HG02970 (cell line): ENCODE measurements around the gene NPY5R.

Experiments
- ATAC-seq: cut with Tn5 transposase; IDR thresholded peaks from one replicate; pipeline ENCODE4 v1.9.1; 2021; ENCODE audit warnings: mild to moderate bottlenecking, moderate library complexity, moderate number of reproducible peaks; ENCODE audit not compliant: unreplicated experiment, low FRiP score

NPY5R gene

GRCh38 chr4:163343604-163344146 lies at the start of gene NPY5R:
TSS of gene NPY5R (plus strand) at chr4:163343892. CDS start at chr4:163350274, 6,382 bp downstream.
- no peak for ATAC-seq

- no peak for ATAC-seq
Observed at GRCh38 chr4:163295138-163295537, 48.6 kb upstream of the NPY5R start.

DNA sequence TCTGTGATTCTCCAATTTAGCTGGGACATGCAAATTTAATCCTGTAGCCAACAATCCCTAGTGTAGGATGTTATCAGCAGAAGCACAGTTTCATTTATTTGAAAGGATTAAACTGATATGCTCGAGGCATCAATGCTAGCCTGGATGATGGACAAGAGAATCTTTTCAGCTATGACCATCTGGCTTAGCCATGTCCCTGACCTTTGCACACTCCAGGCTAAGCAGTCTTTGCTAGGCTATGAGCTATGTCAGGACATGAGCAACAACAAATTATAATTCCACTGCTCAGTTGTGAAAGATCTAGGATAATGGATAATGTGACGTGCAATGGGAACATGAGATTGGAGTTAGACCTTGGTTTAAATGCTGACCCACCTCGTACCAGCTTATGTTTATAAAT lies 43.2 kb upstream of the NPY5R start:
- ATAC-seq = no peak

- no peak for ATAC-seq
Observed at GRCh38 chr4:163303069-163303468, 40.6 kb upstream of the NPY5R start.

GRCh38 chr4:163309466-163309865 lies 34.2 kb upstream of the NPY5R start:
- no peak for ATAC-seq

- no peak for ATAC-seq
Observed at GRCh38 chr4:163317110-163317509, 26.6 kb upstream of the NPY5R start.

DNA sequence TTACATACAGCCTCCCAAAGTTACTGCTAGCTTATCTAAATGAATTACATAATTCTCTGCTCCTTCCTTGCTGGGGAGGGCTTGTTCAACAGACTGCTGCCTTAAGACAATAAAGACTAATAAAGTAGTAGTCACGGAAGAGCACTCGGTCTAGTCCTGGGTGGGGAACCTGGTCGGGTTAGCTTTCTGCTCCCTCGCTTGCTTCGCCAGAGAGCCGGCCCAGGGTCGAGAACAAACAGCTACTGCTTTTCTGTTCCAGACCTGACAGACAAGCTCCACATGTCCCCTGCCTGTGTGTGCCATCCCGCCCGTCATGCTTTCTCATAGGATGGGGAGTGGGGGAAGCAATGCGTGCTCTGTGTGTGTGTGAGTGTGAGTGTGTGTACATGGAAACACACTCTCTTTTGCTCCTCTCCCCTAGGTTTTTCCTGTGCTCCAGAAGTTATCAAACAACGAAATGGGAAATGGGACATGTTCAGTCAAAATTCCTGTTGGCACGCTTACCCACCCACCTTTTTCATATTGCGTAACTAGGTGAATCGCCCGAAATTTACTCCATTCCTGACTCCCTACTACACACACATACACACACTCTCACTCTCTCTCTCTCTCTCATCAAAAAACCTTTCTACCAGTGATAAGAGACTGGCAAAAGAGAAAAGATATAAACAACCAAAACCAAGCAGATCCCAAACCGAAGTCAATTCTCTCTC lies 12.6 kb upstream of the NPY5R start:
- ATAC-seq = no peak

- no peak for ATAC-seq
Observed at GRCh38 chr4:163331629-163332376, 11.9 kb upstream of the NPY5R start.

GRCh38 chr4:163332526-163333406 lies 10.9 kb upstream of the NPY5R start, which contains the start of gene NPY1R:
TSS of gene NPY1R (minus strand) at chr4:163332596. CDS start at chr4:163326554, 6,042 bp downstream.
- peak; percentile 68 for ATAC-seq

GRCh38 chr4:163335384-163335783 lies 8.3 kb upstream of the NPY5R start:
- no peak for ATAC-seq

DNA sequence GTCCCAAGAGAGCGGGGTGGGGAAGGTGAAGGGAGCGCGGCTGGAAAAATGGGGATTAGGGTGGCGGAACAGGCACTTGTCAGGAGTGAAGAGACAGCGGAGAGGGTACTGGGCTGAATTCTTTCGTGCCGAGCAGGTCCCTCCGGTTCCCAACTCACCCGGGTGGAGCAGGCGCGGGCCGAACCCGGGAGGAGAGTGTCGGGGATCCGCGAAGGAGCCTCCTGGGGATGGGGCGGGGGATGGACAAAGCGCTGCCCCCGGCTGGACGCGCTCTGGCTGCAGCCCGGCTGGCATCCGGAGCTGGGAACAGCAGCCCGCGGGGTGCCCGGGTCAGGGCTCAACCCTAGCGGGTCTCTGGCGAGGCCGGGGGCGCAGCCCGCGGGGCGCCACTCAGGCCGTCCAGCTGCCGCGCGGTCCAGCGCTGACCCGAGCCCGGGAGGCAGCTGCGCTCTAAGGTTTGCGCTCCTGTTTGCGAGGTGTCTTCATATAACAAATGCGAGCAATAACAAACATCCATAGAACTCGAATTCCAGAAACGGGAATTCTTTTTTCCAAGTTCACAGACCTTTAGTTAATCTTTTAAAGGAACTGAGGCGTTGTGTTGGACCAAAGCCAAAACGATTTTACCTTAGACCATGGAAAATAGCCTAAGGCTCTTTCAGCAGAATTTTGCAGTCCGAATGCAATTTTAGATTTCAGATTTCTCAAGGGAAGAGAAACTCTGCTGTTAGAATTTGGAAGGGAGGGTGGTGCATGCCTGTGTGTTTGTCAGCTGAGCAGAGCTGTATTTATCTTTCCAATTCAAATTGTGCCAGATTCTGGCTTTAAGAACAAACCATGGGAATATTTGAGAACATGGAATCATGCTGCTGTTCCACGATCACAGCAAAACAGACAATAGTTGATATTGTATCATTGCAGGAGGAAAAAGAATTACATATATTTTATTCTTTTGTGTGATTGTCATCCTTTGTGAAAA lies 744 bp downstream of the NPY5R start:
- no peak for ATAC-seq

- no peak for ATAC-seq
Observed at GRCh38 chr4:163350672-163351071, 7.0 kb downstream of the NPY5R start.

GRCh38 chr4:163353054-163353453 lies 9.4 kb downstream of the NPY5R start:
- ATAC-seq = no peak

GRCh38 chr4:163356104-163356503 lies 12.4 kb downstream of the NPY5R start:
- no peak for ATAC-seq

- no peak for ATAC-seq
Observed at GRCh38 chr4:163367651-163368050, 24.0 kb downstream of the NPY5R start.

GRCh38 chr4:163372029-163372428 lies 28.3 kb downstream of the NPY5R start:
- no peak for ATAC-seq

GRCh38 chr4:163378661-163379060 lies 35.0 kb downstream of the NPY5R start:
- no peak for ATAC-seq

GRCh38 chr4:163380703-163381102 lies 37.0 kb downstream of the NPY5R start:
- ATAC-seq = no peak

- no peak for ATAC-seq
Observed at GRCh38 chr4:163382178-163382869, 38.6 kb downstream of the NPY5R start.
